Globus pallidus (tissue), 1 donor: ENCODE data around the gene CDK1.

Experiments used
- DNase-seq: peaks from one replicate; pipeline ENCODE4 v3.0.0-alpha.2; 2015; ENCODE audit warnings: low spot score

Gene CDK1

GRCh38 chr10:60778214-60778970 is at the start of gene CDK1:
TSS of gene CDK1 (plus strand) at chr10:60778478. CDS start at chr10:60780166, 1,688 bp downstream.
- peak; percentile 98 for DNase-seq

- DNase-seq = no peak
These were observed 49.2 kb upstream of the CDK1 start for GRCh38 chr10:60729106-60729505.

DNA sequence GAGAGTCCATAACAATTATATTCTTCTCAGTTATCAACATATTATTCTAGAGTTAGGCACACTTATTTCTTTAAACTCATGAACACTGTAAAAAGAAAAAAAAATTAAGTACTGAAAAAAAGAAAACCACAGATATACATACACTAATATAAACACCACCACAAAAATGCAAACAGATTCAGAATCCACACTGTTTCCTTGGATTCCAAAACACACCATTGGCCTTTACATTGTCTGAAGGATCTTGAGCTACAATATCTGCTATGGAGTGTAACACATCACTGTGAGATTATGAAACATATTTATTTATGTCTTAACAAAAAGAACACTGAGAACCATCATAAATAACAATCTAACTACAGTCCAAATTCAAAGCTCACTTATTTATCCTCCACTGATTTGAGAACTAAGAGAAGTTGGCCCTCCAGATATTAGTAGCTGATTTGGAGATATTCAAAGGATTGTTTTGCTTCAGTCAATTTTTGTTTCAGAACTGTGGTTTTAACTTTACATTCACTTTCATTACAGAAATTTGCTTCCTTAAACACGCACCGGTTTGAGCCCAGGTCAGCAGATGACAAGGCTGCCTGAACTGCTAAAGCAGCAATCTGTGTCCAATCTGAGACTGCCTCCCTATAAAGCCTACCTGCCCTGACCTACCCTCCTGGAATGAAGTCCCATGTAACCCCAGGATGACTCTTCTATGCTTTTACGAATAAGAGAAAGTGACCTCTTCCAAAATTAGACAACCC is 47.0 kb upstream of the CDK1 start:
- no peak for DNase-seq

GRCh38 chr10:60732198-60732806 is 46.0 kb upstream of the CDK1 start:
- DNase-seq = no peak

GRCh38 chr10:60732807-60733516 is 45.3 kb upstream of the CDK1 start:
- no peak for DNase-seq

DNA sequence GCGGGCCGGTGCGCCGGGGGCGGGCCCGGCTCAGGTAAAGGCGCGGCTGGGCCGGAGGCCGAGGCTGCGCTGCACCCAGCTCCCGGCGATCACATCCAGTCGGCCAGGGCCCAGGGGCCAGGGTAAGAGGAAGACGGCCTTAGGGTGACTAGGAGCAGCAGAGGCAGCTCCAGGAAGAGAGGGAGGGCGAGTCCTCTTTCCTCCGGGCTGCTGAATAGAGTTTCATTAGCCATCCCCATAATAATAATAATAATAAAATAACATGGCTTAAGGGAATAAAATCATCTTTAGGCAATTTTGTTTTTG is 44.8 kb upstream of the CDK1 start:
- no peak for DNase-seq

DNA sequence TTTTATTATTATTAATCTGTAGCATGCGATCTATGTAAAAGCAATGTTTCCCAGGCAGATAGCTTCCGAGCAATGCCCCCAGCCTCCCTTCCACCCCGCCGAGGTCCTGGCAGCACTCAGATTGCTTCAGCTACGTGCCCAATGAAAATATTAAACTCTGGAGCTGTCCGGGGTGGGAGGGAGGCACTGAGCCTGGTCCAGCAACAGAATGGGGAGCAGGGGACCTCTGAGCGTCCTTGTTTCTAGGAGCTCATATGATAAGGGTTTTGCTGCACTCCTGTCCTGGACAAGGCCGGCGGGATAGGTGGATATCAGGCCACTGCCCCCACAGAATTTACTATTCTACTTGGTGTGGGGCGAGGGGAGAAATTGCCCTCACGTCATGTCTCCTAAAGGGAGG is 44.5 kb upstream of the CDK1 start:
- DNase-seq = no peak

- no peak for DNase-seq
These were observed 44.1 kb upstream of the CDK1 start for GRCh38 chr10:60734226-60734625.

- DNase-seq = no peak
These were observed 43.0 kb upstream of the CDK1 start for GRCh38 chr10:60735244-60735643.

- DNase-seq = no peak
These were observed 41.0 kb upstream of the CDK1 start for GRCh38 chr10:60737242-60737641.

DNA sequence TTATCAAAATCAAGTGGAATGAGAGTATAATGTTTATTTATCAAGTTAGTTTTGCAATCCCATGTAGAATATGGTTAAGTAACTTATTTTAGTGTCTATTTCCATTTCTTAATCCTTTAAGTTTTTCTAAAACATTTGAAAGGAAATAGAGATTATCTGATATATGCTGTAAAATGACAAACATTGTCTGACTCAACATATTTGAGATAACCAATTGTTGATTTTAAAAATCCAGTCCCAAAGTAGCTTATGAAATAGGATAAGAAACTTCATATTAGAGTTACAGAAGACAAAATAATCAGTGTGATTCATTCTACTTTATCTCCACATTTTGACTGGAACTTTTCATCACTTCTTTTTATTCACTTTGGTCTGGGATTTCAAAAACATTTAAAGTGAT is 38.7 kb upstream of the CDK1 start:
- no peak for DNase-seq

- DNase-seq = peak; percentile 3
These were observed 35.8 kb upstream of the CDK1 start for GRCh38 chr10:60742512-60742911.

DNA sequence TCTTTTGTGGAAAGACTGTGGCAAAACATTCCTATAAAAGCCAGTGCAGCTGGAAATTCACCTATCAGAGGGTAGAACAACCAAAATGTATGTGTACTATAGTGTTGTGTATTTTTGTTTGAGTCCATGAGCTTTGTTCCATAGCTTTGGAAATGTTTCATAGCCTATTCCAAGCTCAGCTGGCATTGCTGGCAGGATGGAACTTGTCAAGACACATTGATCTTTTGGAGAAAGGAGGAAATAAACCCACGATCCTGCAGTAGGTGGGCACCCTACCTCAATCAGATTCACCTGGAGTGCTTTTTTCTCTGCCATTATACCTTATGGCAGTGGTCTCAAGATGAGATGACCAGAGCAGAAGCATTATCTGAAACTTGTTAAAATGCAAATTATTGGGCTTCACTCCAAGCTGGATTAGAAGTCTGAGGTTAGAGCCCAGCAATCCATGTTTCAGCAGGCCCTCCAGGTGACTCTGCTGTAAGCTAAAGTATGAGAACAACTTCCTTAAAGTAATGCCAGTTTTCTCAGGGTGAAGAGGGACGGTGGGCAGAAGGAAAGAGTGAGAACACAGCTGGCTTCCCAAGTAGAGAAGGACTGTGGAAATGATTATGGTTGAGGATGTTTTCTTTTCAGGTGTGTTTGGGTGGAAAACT is 30.3 kb upstream of the CDK1 start:
- no peak for DNase-seq

GRCh38 chr10:60753152-60753551 is 25.1 kb upstream of the CDK1 start:
- DNase-seq = no peak

DNA sequence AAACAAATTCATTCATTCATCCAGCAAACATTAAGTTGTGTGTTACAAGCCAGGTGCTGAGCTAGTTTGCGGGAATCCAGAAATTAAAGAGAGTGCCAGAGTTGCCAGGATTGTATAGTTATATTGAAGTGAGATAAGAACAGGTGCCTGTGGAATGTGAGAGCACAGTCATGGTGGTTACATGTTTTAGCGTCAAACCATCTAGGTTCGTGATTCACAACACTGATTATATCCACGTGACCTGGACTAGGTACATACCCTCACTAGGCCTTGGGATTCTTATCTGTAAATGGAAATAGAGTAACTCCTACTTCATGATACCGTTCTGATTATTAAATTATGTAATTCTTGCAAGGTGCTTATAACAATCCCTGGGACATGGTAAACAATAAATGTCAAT is 24.5 kb upstream of the CDK1 start:
- DNase-seq = no peak

GRCh38 chr10:60757420-60757895 is 20.8 kb upstream of the CDK1 start:
- no peak for DNase-seq

- no peak for DNase-seq
These were observed 19.1 kb upstream of the CDK1 start for GRCh38 chr10:60759181-60759580.

- DNase-seq = no peak
These were observed 17.5 kb upstream of the CDK1 start for GRCh38 chr10:60760711-60761210.

DNA sequence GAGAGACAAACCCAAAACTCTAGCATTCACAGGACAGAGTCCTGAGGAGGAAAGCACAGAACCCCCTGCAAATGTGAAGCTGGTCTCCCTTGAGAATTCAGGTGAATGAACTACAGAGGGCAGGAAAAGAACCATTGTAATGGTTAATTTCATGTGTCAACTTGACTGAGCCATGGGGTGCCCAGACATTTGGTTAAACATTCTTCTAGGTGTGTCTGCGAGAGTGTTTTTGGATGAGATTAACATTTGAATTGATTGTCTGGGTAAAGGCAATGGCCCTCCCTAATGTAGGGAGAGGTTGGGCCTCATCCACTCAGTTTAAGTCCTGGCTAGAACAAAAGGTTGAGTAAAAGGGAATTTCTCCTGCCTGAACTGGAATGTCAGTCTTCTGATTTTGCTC is 15.7 kb upstream of the CDK1 start:
- DNase-seq = no peak

- no peak for DNase-seq
These were observed 10.9 kb upstream of the CDK1 start for GRCh38 chr10:60767424-60767823.

GRCh38 chr10:60769406-60769805 is 8.9 kb upstream of the CDK1 start:
- DNase-seq = no peak

GRCh38 chr10:60777696-60778213 is 523 bp upstream of the CDK1 start:
- DNase-seq = no peak
